MCF 10A (cell line): Measurements from ENCODE around the gene PEAK1. TPM values are rescaled to one million over a fixed set of nuclear protein-coding genes. Genes with fewer than 3 reads are reported as not detected.

ENCODE experiments used
- BruUV-seq: library from RNA; stranded (reverse); fragments of 400-500 nt; replicated peaks from 2 replicates; lab custom pipeline; 2021; lab: Mats Ljungman, UMichigan
- CTCF ChIA-PET: fragments of 300-600 bp; sonication (Branson Sonifier 250); formaldehyde crosslinking; extraction: SDS; loops from one replicate; lab custom pipeline; 2021; ENCODE audit warnings: antibody characterized with exemption, inconsistent platforms; lab: Yijun Ruan, JAX
- POLR2A ChIA-PET: fragments of 300-600, 350-650 bp; sonication (Branson Sonifier 250); formaldehyde crosslinking; extraction: SDS; loops from one replicate; lab custom pipeline; 2020; ENCODE audit warnings: antibody characterized with exemption, inconsistent platforms; lab: Yijun Ruan, JAX
- DNase-seq: peaks from one replicate; pipeline ENCODE4 v3.0.0-alpha.2; 2018; ENCODE audit not compliant: unreplicated experiment
- H3K27ac Mint-ChIP-seq: one replicate; pipeline ENCODE4 v1.8.0; 2022; ENCODE audit warnings: mild to moderate bottlenecking, low read depth, mixed read lengths; ENCODE audit not compliant: unreplicated experiment
- H3K27me3 Mint-ChIP-seq: one replicate; pipeline ENCODE4 v1.8.0; 2022; ENCODE audit warnings: mixed read lengths; ENCODE audit not compliant: insufficient read depth, unreplicated experiment
- H3K36me3 Mint-ChIP-seq: one replicate; pipeline ENCODE4 v1.8.0; 2022; ENCODE audit warnings: mild to moderate bottlenecking, moderate library complexity, mixed read lengths; ENCODE audit not compliant: insufficient read depth, unreplicated experiment
- H3K4me1 Mint-ChIP-seq: one replicate; pipeline ENCODE4 v1.8.0; 2022; ENCODE audit warnings: mixed read lengths; ENCODE audit not compliant: insufficient read depth, unreplicated experiment
- H3K4me3 Mint-ChIP-seq: one replicate; pipeline ENCODE4 v1.8.0; 2022; ENCODE audit warnings: mild to moderate bottlenecking, moderate library complexity, mixed read lengths; ENCODE audit not compliant: unreplicated experiment
- H3K9me3 Mint-ChIP-seq: one replicate; pipeline ENCODE4 v1.8.0; 2022; ENCODE audit warnings: mixed read lengths; ENCODE audit not compliant: unreplicated experiment
- CTCF ChIP-seq: fragments of 200-600 bp; IDR thresholded peaks from one replicate; pipeline ENCODE4 v1.8.0; 2022; ENCODE audit warnings: antibody characterized with exemption, mild to moderate bottlenecking; ENCODE audit not compliant: unreplicated experiment
- intact Hi-C: fragments of 100-400 bp; cut with micrococcal nuclease; formaldehyde crosslinking; loops from 2 replicates; pipeline ENCODE4 v1.14.1; 2022
- total RNA-seq: library from RNA; stranded (reverse); gene quantifications from 2 replicates; pipeline ENCODE4 v1.2.3, GENCODE V29; 2022

Gene PEAK1
- total RNA-seq, 1 experiment from 2014 or later, result 20.0 TPM

- Mint-ChIP-seq H3K4me1 (no peaks in the 10 kb centered on the region), H3K27me3 (no peaks in the 10 kb centered on the region)
Measured at GRCh38 chr15:77209221-77209620, 210.7 kb downstream of the PEAK1 start.

GRCh38 chr15:77208241-77208640 lies 211.7 kb downstream of the PEAK1 start:
- no peak for TF ChIP-seq CTCF
- no peak overlapping the region for H3K4me3 Mint-ChIP-seq
- no peaks in the 10 kb centered on the region for H3K4me1 Mint-ChIP-seq
- H3K36me3 Mint-ChIP-seq, result no peaks in the 10 kb centered on the region
- no peaks in the 10 kb centered on the region for H3K27me3 Mint-ChIP-seq
- peaks cover 8% of the 10 kb centered on the region for H3K9me3 Mint-ChIP-seq
- BruUV-seq, result no TSS peak
- no peak for DNase-seq
- H3K27ac Mint-ChIP-seq, result no peak overlapping the region
- ChIA-PET CTCF (no interaction called here), POLR2A (no interaction called here)
- intact Hi-C loops, result no loop called here

More at GRCh38 chr15:77209221-77209620, 210.7 kb downstream of the PEAK1 start:
- H3K9me3 Mint-ChIP-seq, result peaks cover 8% of the 10 kb centered on the region
- intact Hi-C loops, result no loop called here
- no peak overlapping the region for H3K4me3 Mint-ChIP-seq
- CTCF ChIA-PET, result no interaction called here
- DNase-seq, result no peak
- POLR2A ChIA-PET, result no interaction called here
- no peak for TF ChIP-seq CTCF
- no peak overlapping the region for H3K27ac Mint-ChIP-seq
- H3K36me3 Mint-ChIP-seq, result no peaks in the 10 kb centered on the region
- BruUV-seq, result no TSS peak

GRCh38 chr15:77201665-77202064 lies 218.2 kb downstream of the PEAK1 start:
- no peak overlapping the region for H3K27ac Mint-ChIP-seq
- POLR2A ChIA-PET, result no interaction called here
- no peaks in the 10 kb centered on the region for H3K27me3 Mint-ChIP-seq
- DNase-seq, result no peak
- TF ChIP-seq CTCF, result no peak
- no peaks in the 10 kb centered on the region for H3K4me1 Mint-ChIP-seq
- CTCF ChIA-PET, result no interaction called here
- no peaks in the 10 kb centered on the region for H3K36me3 Mint-ChIP-seq
- no TSS peak for BruUV-seq
- no peak overlapping the region for H3K4me3 Mint-ChIP-seq
- H3K9me3 Mint-ChIP-seq, result no peaks in the 10 kb centered on the region
- intact Hi-C loops, result no loop called here

GRCh38 chr15:77196381-77196780 lies 223.5 kb downstream of the PEAK1 start:
- BruUV-seq, result no TSS peak
- intact Hi-C loops, result no loop called here
- DNase-seq, result no peak
- H3K36me3 Mint-ChIP-seq, result no peaks in the 10 kb centered on the region
- CTCF ChIA-PET, result interaction anchor here (1.9 kb wide), 1 partner anchor 10 kb away, joined by 6 read pairs; no protein-coding TSS in a partner anchor
- POLR2A ChIA-PET, result no interaction called here
- H3K4me3 Mint-ChIP-seq, result no peak overlapping the region
- no peak for TF ChIP-seq CTCF
- no peak overlapping the region for H3K27ac Mint-ChIP-seq
- H3K27me3 Mint-ChIP-seq, result no peaks in the 10 kb centered on the region
- H3K4me1 Mint-ChIP-seq, result no peaks in the 10 kb centered on the region
- H3K9me3 Mint-ChIP-seq, result no peaks in the 10 kb centered on the region
